ENCODE measurements around the gene AK9. TPM values are rescaled to one million over a fixed set of nuclear protein-coding genes. Genes with fewer than 3 reads are reported as not detected.

AK9 gene
- total and polyA plus RNA-seq, 2 of the 4 experiments (the other 2 are of a cell fraction), result 1.7 to 1.8 TPM

DNA sequence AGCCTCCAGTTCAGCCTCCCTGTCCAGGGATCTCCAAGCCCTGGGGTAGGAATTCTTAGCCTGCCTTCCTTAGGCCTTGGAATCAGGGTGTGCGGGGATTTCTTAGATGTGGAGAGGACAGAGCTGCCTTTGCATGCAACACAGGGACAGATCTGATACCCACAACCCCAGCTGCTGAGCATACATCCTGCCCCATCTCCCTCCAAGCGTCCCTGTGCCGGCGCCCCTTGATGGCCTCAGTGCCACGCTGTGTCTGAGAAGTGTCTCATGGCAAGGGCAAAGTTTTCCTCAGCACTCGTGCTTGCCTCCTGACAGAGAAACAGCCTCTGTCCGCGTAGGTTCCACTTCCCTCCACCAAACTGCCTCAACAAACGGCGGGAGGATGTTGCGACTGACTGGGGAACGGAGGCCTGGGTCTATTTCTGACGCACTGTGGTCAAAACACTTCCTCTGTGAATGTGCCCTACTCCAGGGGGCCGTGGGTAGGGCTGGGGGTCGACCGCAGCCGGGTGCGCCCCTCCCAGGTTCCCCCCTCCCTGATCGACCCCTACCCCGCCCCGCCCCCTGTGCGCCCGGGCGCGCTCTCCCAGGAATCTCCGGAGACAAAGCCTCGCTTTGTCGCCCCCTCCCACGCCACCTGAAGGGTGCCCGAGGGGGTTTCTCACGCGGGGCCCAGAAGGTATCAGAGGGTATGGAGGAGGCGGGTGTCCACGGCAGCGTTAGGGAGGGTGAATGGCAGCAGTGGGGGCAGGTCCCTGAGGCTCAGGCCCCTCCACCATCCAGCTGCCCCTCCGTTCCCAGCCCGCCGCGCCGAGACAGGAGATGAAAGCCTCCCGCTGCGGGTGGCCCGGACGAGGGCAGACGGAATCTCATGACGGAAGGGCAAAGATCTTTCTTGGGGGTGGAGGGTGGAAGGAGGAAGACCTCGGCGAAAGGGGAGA lies 236.2 kb downstream of the AK9 start:
- Histone ChIP-seq H3K27ac (ENCODE audit: insufficient read depth, low read length) (peak overlapping the region; percentile 87), H3K9me3 (ENCODE audit: control insufficient read depth, insufficient read depth, low read length) (no peaks in the 10 kb centered on the region), H2AK9ac (replicated peaks; ENCODE audit: low read depth, low read length, poor library complexity) (peak overlapping the region; percentile 99), H3K79me1 (ENCODE audit: low read depth in 1 of 2, low read length in 2 of 2) (peaks cover 23 to 69% of the 10 kb centered on the region in 2 experiments), H2AK5ac (ENCODE audit: low read depth, low read length) (peak overlapping the region; percentile 88), H3K4me2 (ENCODE audit: low read depth, low read length) (peak overlapping the region; percentile 87), H2AFZ (replicated peaks; ENCODE audit: low read length, poor library complexity) (peak overlapping the region; percentile 98), H4K5ac (ENCODE audit: low read depth, low read length) (peak overlapping the region; percentile 70), H4K91ac (ENCODE audit: insufficient read depth, low read depth, low read length) (peak overlapping the region; percentile 94), H3K4me3 (ENCODE audit: insufficient read depth, low read depth, low read length) (peak overlapping the region; percentile 98), H4K8ac (ENCODE audit: low read depth in 2 of 2, low read length in 2 of 2) (peak overlapping the region; percentile 95 to 97), H3K4ac (ENCODE audit: low read depth, low read length) (peak overlapping the region; percentile 96), H2BK120ac (ENCODE audit: low read depth, low read length) (peak overlapping the region; percentile 52), H3K27me3 (ENCODE audit: control insufficient read depth, insufficient read depth, low read length) (no peaks in the 10 kb centered on the region), H3K9ac (ENCODE audit: low read depth, low read length) (peak overlapping the region; percentile 94), H2BK15ac (ENCODE audit: low read depth, low read length) (peak overlapping the region; percentile 80; the same call in 2 of the 3 replicates), H3K23ac (ENCODE audit: low read depth, low read length) (peak overlapping the region; percentile 95), H3K18ac (ENCODE audit: low read depth, low read length) (peak overlapping the region; percentile 25), H2BK5ac (ENCODE audit: low read depth, low read length, poor library complexity, severe bottlenecking) (peak overlapping the region; percentile 79), H4K20me1 (ENCODE audit: insufficient read depth, low read length) (no peaks in the 10 kb centered on the region; the same call in 1 of the 2 replicates), H3K9me1 (ENCODE audit: insufficient read depth, low read length) (peaks cover 24% of the 10 kb centered on the region), H2BK20ac (ENCODE audit: low read depth, low read length) (0 out of 2 replicates have a peak overlapping the region, but pooled peaks have one; percentile 31), H3K36me3 (ENCODE audit: control insufficient read depth, insufficient read depth, low read length) (peaks cover 23% of the 10 kb centered on the region), H3K56ac (ENCODE audit: extremely low read depth, insufficient read depth, low read length) (peak overlapping the region; percentile 85), H3K14ac (replicated peaks; ENCODE audit: low read depth, low read length) (peak overlapping the region; percentile 99), H3K4me1 (ENCODE audit: control insufficient read depth, insufficient read depth, low read length) (peaks cover 11% of the 10 kb centered on the region)
- in situ Hi-C loops (cut with MboI; ENCODE audit: low sequenced_read_pairs), result no loop called here
- POLR2A ChIA-PET (ENCODE audit: unreplicated experiment), result interaction anchor here (0.5 to 1.2 kb wide), 2 partner anchors 10 to 60 kb away, joined by 3 read pairs; no protein-coding TSS in a partner anchor
- intact Hi-C loops (cut with micrococcal nuclease), result no loop called here
- DNase-seq (peak; percentile 28), ATAC-seq (ENCODE audit: low read depth) (peak; percentile 21)
- no TSS peak for BruUV-seq (replicated peaks)
- no peak for TF ChIP-seq NFE2L2 (IDR thresholded peaks at IDR 0.05; ENCODE audit: low read depth, low read length)
- no peak for TF ChIP-seq MAFK (IDR thresholded peaks at IDR 0.05; ENCODE audit: low read depth, low read length)
- TF ChIP-seq POLR2A (IDR thresholded peaks at IDR 0.05; ENCODE audit: low read depth, low read length), result peak; percentile 21; the same call in 1 of the 2 replicates
- no peak for TF ChIP-seq RAD21 (IDR thresholded peaks at IDR 0.05; ENCODE audit: low read length)
- dilution Hi-C loops (cut with HindIII; ENCODE audit: low sequenced_read_pairs, unreplicated experiment), result no loop called here
- CTCF ChIA-PET, result interaction anchor here (0.6 kb wide), 1 partner anchor 33 kb away, joined by 4 read pairs; no protein-coding TSS in a partner anchor
- WGBS, 2 experiments (ENCODE audit: extremely low coverage in 2 of 2, insufficient read length in 1 of 2), result 8% methylated on average over 7 of the region's 48 CpGs; no CpG with 5 or more reads in 1 of the 2 experiments
